CD4-positive, alpha-beta T cell treated with Interleukin-1 beta for 1 hour (primary cell): Measurements from ENCODE around the gene NUP35.

Source experiments
- DNase-seq, 2 donors: peaks; one replicate each; pipeline ENCODE4 v3.0.0-alpha.2; 2020 to 2022

NUP35 gene

GRCh38 chr2:183124222-183124956, at the start of gene NUP35:
Gene NUP35 (plus strand): TSS chr2:183124443. CDS start chr2:183124458, 15 bp downstream.
- peak; percentile 78 to 87 for DNase-seq

GRCh38 chr2:183078163-183078463, 46.1 kb upstream of the NUP35 start:
- DNase-seq = no peak

GRCh38 chr2:183078464-183079138, 45.6 kb upstream of the NUP35 start, which contains the start of gene DUSP19:
Gene DUSP19 (plus strand): TSS chr2:183078747. CDS start chr2:183078934, 187 bp downstream.
- DNase-seq = peak; percentile 84 to 90

- DNase-seq = no peak
These were observed 45.0 kb upstream of the NUP35 start for GRCh38 chr2:183079139-183079775.

GRCh38 chr2:183081911-183082310, 42.3 kb upstream of the NUP35 start:
- DNase-seq = no peak

GRCh38 chr2:183088061-183088460, 36.2 kb upstream of the NUP35 start:
- DNase-seq = no peak

- DNase-seq = no peak
These were observed 34.9 kb upstream of the NUP35 start for GRCh38 chr2:183089192-183089851.

GRCh38 chr2:183091318-183091953, 32.8 kb upstream of the NUP35 start:
- DNase-seq = no peak

- no peak for DNase-seq
These were observed 32.3 kb upstream of the NUP35 start for GRCh38 chr2:183091954-183092345.

- no peak for DNase-seq
These were observed 30.2 kb upstream of the NUP35 start for GRCh38 chr2:183093857-183094657.

GRCh38 chr2:183105402-183106134, 18.7 kb upstream of the NUP35 start:
- no peak for DNase-seq

- DNase-seq = no peak
These were observed 11.7 kb upstream of the NUP35 start for GRCh38 chr2:183112577-183112976.

GRCh38 chr2:183113630-183114029, 10.6 kb upstream of the NUP35 start:
- no peak for DNase-seq

GRCh38 chr2:183117226-183117625, 7.0 kb upstream of the NUP35 start:
- no peak for DNase-seq

- no peak for DNase-seq
These were observed 905 bp upstream of the NUP35 start for GRCh38 chr2:183123117-183123958.

GRCh38 chr2:183123959-183124221, 353 bp upstream of the NUP35 start:
- DNase-seq = no peak

GRCh38 chr2:183124957-183125255, 663 bp downstream of the NUP35 start:
- DNase-seq = no peak

- no peak for DNase-seq
These were observed 1.6 kb downstream of the NUP35 start for GRCh38 chr2:183125659-183126341.

GRCh38 chr2:183126635-183127034, 2.4 kb downstream of the NUP35 start:
- no peak for DNase-seq

- DNase-seq = no peak
These were observed 9.8 kb downstream of the NUP35 start for GRCh38 chr2:183134016-183134415.
